ENCODE results near the gene GSN.

The GSN gene

DNA sequence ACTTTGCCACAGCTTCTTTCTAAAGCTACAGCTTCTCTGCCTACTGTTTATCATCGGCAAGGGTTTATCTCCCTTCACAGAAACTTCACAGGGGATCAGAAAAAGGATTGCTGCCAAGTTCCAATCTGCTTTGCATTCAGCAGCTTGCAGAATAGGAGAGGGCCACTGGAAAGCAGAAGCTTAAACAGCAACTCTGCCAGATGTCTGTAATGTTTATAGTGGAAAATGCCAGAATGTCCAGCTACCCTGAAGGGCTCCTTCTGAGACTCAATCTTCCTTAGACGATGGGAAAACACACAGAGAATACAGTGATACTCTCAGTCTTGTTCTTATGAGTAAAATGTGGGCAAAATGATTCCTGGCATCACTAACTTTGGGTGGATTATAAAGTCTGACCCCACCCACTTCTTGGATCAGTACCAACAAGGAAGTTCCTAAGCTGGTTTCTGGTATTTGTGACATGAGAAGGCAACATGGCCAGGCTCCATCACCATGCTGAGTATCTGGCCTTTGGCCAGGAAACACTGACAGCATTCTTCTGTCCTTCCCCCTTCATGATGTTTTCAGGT lies 83.1 kb downstream of the GSN start:
- Histone ChIP-seq H3K27ac (ENCODE audit: insufficient read depth, low read depth, low read length, poor library complexity, severe bottlenecking) (no peak overlapping the region), H3K4me3 (ENCODE audit: insufficient read depth, low read depth, low read length) (no peak overlapping the region), H3K27me3 (ENCODE audit: control insufficient read depth, insufficient read depth, low read length, poor library complexity, severe bottlenecking) (no peaks in the 10 kb centered on the region), H3K9me3 (ENCODE audit: control insufficient read depth, low read length) (no peaks in the 10 kb centered on the region), H3K4me1 (ENCODE audit: control insufficient read depth, insufficient read depth, low read length) (no peaks in the 10 kb centered on the region), H3K36me3 (ENCODE audit: control insufficient read depth, insufficient read depth, low read length) (no peaks in the 10 kb centered on the region)
- WGBS, 2 experiments: 86 to 89% methylated on average over 2 of the region's 2 CpGs

DNA sequence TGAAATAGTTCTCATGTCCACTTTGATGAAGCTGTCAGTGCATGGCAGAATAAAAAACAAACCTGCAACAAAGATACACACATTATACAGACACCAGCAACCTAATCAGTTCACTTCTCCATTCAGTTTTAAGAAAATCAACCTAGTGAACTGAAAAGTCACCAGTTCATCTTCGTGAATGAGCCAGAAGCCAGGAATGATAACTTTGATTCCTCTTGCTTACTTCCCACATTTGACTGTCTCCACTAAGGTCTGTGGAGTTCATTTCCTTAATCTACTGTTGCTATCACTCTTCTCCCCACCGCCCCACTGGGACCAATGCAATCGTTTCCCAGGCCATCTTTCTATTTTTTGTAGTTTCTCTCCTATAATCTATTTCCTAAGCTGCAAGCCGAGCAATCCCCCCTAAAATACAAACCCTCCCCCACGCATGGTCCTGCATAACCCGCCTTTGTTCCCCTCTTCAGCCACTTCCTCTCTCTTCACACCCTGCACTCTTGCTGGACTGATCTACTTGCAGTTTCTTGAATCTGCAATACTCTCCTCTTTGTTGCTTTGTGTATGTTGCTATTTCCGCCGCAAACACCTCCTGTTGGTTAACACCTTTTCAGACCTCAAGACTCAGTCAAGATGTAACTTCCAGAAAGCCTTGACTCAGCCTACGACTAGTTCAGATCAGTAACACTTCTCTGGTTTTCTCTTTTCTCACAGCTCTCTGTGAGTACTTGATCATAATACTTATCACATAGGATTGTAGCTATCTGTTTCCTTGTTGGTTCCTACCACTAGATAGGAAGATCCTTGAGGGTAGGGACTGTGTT lies 85.5 kb downstream of the GSN start:
- 84 to 86% methylated on average over 9 of the region's 9 CpGs for WGBS, 2 experiments
- H3K27ac ChIP-seq (ENCODE audit: insufficient read depth, low read depth, low read length, poor library complexity, severe bottlenecking): no peak overlapping the region

DNA sequence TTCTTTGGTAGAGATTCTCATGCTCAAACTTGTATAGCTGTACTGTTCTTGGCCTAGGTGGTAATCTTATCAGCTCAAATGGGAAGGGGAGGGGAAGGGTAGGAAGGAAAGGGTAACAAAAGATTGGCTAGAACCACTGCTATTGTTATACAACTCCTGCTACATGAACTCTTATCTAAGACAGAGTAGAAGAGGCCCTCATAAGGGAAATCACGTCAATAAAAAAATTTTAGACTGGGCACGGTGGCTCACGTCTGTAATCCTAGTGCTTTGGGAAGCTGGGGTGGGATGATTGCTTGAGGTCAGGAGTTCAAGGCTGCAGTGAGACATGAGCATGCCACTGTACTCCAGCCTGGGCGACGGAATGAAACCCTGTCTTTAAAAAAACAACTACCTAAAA lies 86.2 kb downstream of the GSN start:
- no peaks in the 10 kb centered on the region for H3K9me3 ChIP-seq (ENCODE audit: control insufficient read depth, low read length)
- no peaks in the 10 kb centered on the region for H3K4me1 ChIP-seq (ENCODE audit: control insufficient read depth, insufficient read depth, low read length)
- no peaks in the 10 kb centered on the region for H3K36me3 ChIP-seq (ENCODE audit: control insufficient read depth, insufficient read depth, low read length)
- WGBS, 2 experiments: 92 to 93% methylated on average over 5 of the region's 5 CpGs
- H3K27ac ChIP-seq (ENCODE audit: insufficient read depth, low read depth, low read length, poor library complexity, severe bottlenecking): no peak overlapping the region
- no peak overlapping the region for H3K4me3 ChIP-seq (ENCODE audit: insufficient read depth, low read depth, low read length)
- no peaks in the 10 kb centered on the region for H3K27me3 ChIP-seq (ENCODE audit: control insufficient read depth, insufficient read depth, low read length, poor library complexity, severe bottlenecking)

More for the DNA sequence above, 85.5 kb downstream of the GSN start:
- no peaks in the 10 kb centered on the region for H3K36me3 ChIP-seq (ENCODE audit: control insufficient read depth, insufficient read depth, low read length)
- no peaks in the 10 kb centered on the region for H3K27me3 ChIP-seq (ENCODE audit: control insufficient read depth, insufficient read depth, low read length, poor library complexity, severe bottlenecking)
- H3K9me3 ChIP-seq (ENCODE audit: control insufficient read depth, low read length): no peaks in the 10 kb centered on the region
- H3K4me1 ChIP-seq (ENCODE audit: control insufficient read depth, insufficient read depth, low read length): no peaks in the 10 kb centered on the region
- no peak overlapping the region for H3K4me3 ChIP-seq (ENCODE audit: insufficient read depth, low read depth, low read length)

DNA sequence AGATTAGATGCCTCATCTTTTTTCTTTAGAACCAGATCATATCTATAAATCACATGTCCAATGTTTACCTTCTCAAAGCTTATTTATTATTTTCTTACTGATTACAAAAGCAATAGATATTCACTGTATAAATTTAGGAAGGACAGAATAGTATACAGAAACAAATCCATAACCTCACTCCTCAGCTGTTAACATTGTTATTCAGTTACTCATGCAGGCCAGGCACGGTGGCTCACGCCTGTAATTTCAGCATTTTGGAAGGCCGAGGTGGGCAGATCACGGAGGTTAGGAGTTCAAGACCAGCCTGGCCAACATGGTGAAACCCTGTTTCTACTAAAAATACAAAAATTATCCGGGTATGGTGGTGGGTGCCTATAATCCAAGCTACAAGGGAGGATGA lies 86.8 kb downstream of the GSN start:
- WGBS, 2 experiments: 93 to 96% methylated on average over 5 of the region's 5 CpGs
- H3K9me3 ChIP-seq (ENCODE audit: control insufficient read depth, low read length): no peaks in the 10 kb centered on the region
- H3K4me1 ChIP-seq (ENCODE audit: control insufficient read depth, insufficient read depth, low read length): no peaks in the 10 kb centered on the region
- no peak overlapping the region for H3K27ac ChIP-seq (ENCODE audit: insufficient read depth, low read depth, low read length, poor library complexity, severe bottlenecking)
- no peaks in the 10 kb centered on the region for H3K27me3 ChIP-seq (ENCODE audit: control insufficient read depth, insufficient read depth, low read length, poor library complexity, severe bottlenecking)
- H3K4me3 ChIP-seq (ENCODE audit: insufficient read depth, low read depth, low read length): no peak overlapping the region
- no peaks in the 10 kb centered on the region for H3K36me3 ChIP-seq (ENCODE audit: control insufficient read depth, insufficient read depth, low read length)

DNA sequence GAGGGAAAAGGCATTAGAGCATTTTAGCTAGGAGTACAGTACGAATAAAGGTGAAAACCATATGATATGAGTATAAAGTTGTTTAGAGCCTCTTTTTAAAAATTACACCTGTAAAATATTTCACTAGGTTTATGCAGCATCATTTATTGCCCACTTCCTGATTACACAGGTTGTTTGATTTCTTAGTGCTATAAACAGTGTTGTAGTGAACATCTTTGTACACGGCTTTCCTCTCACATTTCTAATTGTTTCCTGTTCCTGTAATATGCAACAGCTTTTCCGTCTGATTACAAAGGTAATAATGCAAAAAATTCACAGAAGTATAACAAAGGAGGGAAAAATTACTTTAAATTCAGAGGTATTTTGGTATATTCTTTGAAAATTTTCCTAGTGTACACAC lies 89.0 kb downstream of the GSN start:
- Histone ChIP-seq H3K36me3 (ENCODE audit: control insufficient read depth, insufficient read depth, low read length) (no peaks in the 10 kb centered on the region), H3K27me3 (ENCODE audit: control insufficient read depth, insufficient read depth, low read length, poor library complexity, severe bottlenecking) (no peaks in the 10 kb centered on the region), H3K27ac (ENCODE audit: insufficient read depth, low read depth, low read length, poor library complexity, severe bottlenecking) (no peak overlapping the region), H3K4me3 (ENCODE audit: insufficient read depth, low read depth, low read length) (no peak overlapping the region), H3K9me3 (ENCODE audit: control insufficient read depth, low read length) (no peaks in the 10 kb centered on the region), H3K4me1 (ENCODE audit: control insufficient read depth, insufficient read depth, low read length) (no peaks in the 10 kb centered on the region)
- 67 to 93% methylated on average over 1 to 3 of the region's 3 CpGs for WGBS, 2 experiments

DNA sequence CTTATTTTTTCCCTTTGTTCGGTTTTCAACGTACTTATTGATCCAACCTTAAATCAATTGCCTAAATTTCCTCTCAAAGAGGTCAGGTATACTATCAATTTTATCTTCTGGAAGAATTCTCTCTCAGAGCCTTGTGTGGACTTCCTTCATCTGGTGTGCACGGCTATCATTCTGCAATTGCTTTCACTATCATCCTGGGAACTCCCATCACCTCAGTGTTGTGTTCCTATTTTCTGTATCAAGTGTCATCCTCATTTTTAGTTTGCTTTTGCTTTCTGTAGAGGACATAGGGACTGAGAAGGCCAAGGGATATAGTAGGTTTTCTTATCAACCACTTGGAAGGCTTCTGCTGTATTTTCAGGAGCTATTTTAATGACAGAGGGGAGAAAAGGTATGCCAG lies 90.8 kb downstream of the GSN start:
- H3K27ac ChIP-seq (ENCODE audit: insufficient read depth, low read depth, low read length, poor library complexity, severe bottlenecking): no peak overlapping the region
- H3K36me3 ChIP-seq (ENCODE audit: control insufficient read depth, insufficient read depth, low read length): no peaks in the 10 kb centered on the region
- no peaks in the 10 kb centered on the region for H3K9me3 ChIP-seq (ENCODE audit: control insufficient read depth, low read length)
- H3K4me3 ChIP-seq (ENCODE audit: insufficient read depth, low read depth, low read length): no peak overlapping the region
- no peaks in the 10 kb centered on the region for H3K4me1 ChIP-seq (ENCODE audit: control insufficient read depth, insufficient read depth, low read length)
- no peaks in the 10 kb centered on the region for H3K27me3 ChIP-seq (ENCODE audit: control insufficient read depth, insufficient read depth, low read length, poor library complexity, severe bottlenecking)
- 92 to 98% methylated on average over 3 of the region's 3 CpGs for WGBS, 2 experiments

DNA sequence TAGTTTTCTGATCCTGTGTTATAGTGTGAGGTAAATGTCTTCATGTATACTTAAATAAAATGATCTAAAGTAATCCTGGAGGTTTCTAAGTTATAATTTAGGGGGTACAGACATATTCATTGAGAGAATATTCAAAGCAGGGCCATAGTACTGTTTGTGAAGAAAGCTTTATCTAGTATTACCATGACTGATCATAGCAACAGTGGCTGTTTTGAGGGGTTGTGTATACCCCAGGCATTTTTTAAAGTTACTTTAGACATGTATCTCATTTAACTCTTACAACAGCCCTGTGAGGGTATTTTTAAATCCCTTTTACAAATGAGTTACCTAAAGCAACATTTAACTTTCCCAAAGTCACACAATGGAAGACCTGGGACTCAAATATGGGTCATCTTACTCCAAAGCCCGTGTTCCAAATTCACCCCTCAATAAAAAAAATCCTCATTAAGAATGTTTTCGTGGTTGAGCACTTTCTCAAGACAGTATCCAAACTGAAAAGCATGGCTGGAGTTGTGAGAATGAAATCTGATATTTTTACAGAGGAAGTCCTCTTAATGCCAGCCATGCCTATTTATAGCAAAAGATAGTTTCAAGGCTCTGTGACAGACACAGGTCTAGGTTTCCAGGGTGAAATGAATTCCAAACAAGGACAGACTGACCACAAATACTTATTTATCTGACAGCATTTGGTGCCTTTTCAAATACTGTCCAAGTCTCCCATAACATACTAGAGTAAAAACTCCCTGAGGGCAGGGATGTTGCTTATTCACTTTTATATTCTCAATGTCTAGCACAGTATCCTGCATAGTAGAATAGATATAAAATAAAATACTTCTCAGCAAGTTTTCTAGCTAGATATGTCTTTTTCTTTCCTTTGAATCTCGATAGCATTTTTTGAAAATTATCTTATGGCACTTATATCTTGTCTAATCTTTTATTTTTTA lies 91.7 kb downstream of the GSN start:
- Histone ChIP-seq H3K27me3 (ENCODE audit: control insufficient read depth, insufficient read depth, low read length, poor library complexity, severe bottlenecking) (no peaks in the 10 kb centered on the region), H3K36me3 (ENCODE audit: control insufficient read depth, insufficient read depth, low read length) (no peaks in the 10 kb centered on the region), H3K4me1 (ENCODE audit: control insufficient read depth, insufficient read depth, low read length) (no peaks in the 10 kb centered on the region), H3K4me3 (ENCODE audit: insufficient read depth, low read depth, low read length) (no peak overlapping the region), H3K9me3 (ENCODE audit: control insufficient read depth, low read length) (no peaks in the 10 kb centered on the region), H3K27ac (ENCODE audit: insufficient read depth, low read depth, low read length, poor library complexity, severe bottlenecking) (no peak overlapping the region)
- WGBS, 2 experiments: 92 to 100% methylated on average over 2 to 3 of the region's 3 CpGs

DNA sequence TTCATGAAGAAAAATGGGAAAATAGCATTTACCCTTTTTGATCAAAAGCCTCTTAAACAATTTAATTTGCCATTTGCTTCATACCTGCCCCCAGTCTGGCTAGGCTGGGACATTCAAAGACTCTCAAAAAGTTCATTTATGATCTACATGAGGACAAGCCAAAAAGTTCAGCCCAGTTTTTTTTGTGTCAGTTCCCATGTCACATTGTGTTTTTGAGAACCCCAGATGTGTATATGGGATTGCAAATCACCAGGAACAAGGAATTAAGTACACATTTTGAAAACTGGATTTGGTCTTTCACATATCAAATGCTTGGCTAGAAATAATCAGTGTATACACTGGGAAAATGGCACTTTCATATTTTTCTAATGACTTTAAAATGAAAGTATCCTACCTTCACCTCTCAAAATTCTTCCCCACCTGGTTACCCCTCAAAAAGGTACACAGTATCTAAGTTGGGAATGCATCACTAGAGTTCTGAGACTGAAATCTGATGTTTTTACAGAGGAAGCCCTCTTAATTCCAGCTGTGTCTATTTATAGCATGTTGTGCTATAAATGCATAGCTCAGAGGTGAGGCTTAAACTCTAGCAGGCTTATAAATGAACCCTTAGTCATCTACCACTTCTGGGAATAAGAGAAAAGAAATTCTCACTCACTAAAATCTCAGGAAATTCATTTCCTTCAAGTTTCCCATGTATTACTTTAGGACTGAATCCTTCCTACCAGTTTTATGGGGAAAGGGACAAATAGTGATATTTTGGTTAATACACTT lies 92.8 kb downstream of the GSN start:
- no peaks in the 10 kb centered on the region for H3K36me3 ChIP-seq (ENCODE audit: control insufficient read depth, insufficient read depth, low read length)
- H3K27ac ChIP-seq (ENCODE audit: insufficient read depth, low read depth, low read length, poor library complexity, severe bottlenecking): no peak overlapping the region
- no peaks in the 10 kb centered on the region for H3K27me3 ChIP-seq (ENCODE audit: control insufficient read depth, insufficient read depth, low read length, poor library complexity, severe bottlenecking)

DNA sequence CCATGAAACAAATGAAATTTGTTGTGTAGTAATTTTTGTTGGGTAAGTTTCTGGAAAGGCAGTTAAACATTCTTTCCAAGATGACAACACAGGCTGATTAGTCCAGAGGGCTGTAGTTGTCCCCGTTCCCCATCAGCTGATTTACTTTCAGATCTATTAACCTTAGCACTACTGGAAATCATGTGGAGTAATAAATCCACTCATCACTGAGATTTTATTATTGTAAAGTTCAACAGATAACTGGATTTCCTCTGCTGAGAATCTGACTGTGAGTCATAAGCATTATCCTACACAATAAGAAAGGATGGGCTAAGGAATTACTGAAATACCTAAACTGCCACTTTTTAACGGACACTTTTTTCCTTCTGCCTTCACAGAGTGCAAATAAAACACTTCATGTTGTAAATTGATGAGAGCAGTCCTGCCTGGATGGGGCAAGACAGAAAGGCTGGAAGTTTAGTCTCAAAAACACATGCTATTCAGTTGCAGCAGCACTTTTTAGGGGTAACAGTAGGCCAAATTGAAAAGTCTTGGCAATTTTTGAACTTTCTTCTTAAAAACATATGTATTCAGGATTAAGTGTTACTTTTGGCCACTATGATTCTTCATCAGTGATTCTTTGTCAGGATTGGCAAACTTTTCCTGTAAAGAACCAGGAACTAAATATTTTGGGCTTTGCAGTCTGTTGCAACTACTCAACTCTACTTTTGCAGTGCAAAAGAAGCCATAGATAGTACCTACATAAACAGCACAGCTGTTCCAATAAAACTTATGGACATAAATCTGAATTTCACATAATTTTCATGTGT lies 95.1 kb downstream of the GSN start:
- H3K36me3 ChIP-seq (ENCODE audit: control insufficient read depth, insufficient read depth, low read length): no peaks in the 10 kb centered on the region
- no peak overlapping the region for H3K4me3 ChIP-seq (ENCODE audit: insufficient read depth, low read depth, low read length)
- WGBS, 2 experiments: 70 to 77% methylated on average over 2 of the region's 2 CpGs
- H3K4me1 ChIP-seq (ENCODE audit: control insufficient read depth, insufficient read depth, low read length): peaks cover 5% of the 10 kb centered on the region
- H3K27me3 ChIP-seq (ENCODE audit: control insufficient read depth, insufficient read depth, low read length, poor library complexity, severe bottlenecking): no peaks in the 10 kb centered on the region
- no peak overlapping the region for H3K27ac ChIP-seq (ENCODE audit: insufficient read depth, low read depth, low read length, poor library complexity, severe bottlenecking)
- no peaks in the 10 kb centered on the region for H3K9me3 ChIP-seq (ENCODE audit: control insufficient read depth, low read length)

More for the DNA sequence above, 92.8 kb downstream of the GSN start:
- Histone ChIP-seq H3K4me3 (ENCODE audit: insufficient read depth, low read depth, low read length) (no peak overlapping the region), H3K4me1 (ENCODE audit: control insufficient read depth, insufficient read depth, low read length) (no peaks in the 10 kb centered on the region), H3K9me3 (ENCODE audit: control insufficient read depth, low read length) (no peaks in the 10 kb centered on the region)
